PC-9 (cell line): ENCODE measurements around the gene SLC35B2. TPM values are rescaled to one million over a fixed set of nuclear protein-coding genes. Genes with fewer than 3 reads are reported as not detected.

Source experiments
- Bru-seq: library from RNA; stranded (reverse); fragments of 400-500 nt; gene quantifications from one replicate; lab custom pipeline; 2021; lab: Mats Ljungman, UMichigan
- BruChase-seq, 2 experiments: library from RNA; stranded (reverse); fragments of 400-500 nt; gene quantifications; one replicate each; lab custom pipeline; 2021; lab: Mats Ljungman, UMichigan
- BruUV-seq: library from RNA; stranded (reverse); fragments of 400-500 nt; replicated peaks from 2 replicates; lab custom pipeline; 2021; lab: Mats Ljungman, UMichigan
- CTCF ChIA-PET: fragments of 300-600 bp; sonication (Branson Sonifier 250); formaldehyde crosslinking; loops from one replicate; lab custom pipeline; 2022; ENCODE audit warnings: antibody characterized with exemption; lab: Charles Lee
- POLR2A ChIA-PET: fragments of 300-600 bp; sonication (Branson Sonifier 250); formaldehyde crosslinking; loops from one replicate; lab custom pipeline; 2022; ENCODE audit warnings: antibody characterized with exemption; ENCODE audit not compliant: unreplicated experiment; lab: Charles Lee
- DNase-seq, 2 experiments: peaks; one replicate each; pipeline versions ENCODE4 v3.0.0 to v3.0.0-alpha.2; 2015 to 2022; ENCODE audit warnings: mixed read lengths in 1 of 2
- H2AFZ ChIP-seq: fragments of 200-600 bp; sonication (generic); 2 replicates; pipeline ENCODE4 v1.8.1; 2017; ENCODE audit warnings: antibody characterized with exemption
- H3F3A ChIP-seq: fragments of 200-600 bp; sonication (generic); 2 replicates; pipeline ENCODE4 v1.8.1; 2017; ENCODE audit warnings: antibody characterized with exemption, mild to moderate bottlenecking, low read depth; ENCODE audit not compliant: insufficient read depth
- H3K27ac ChIP-seq: fragments of 200-600 bp; sonication (generic); 2 replicates; pipeline ENCODE4 v1.6.1; 2016; ENCODE audit warnings: mixed run types
- H3K27me3 ChIP-seq: fragments of 200-600 bp; sonication (generic); 2 replicates; pipeline ENCODE4 v1.6.1; 2016; ENCODE audit warnings: low read depth, mixed run types; ENCODE audit not compliant: insufficient read depth
- H3K36me3 ChIP-seq: fragments of 200-600 bp; sonication (generic); 2 replicates; pipeline ENCODE4 v1.6.1; 2016; ENCODE audit warnings: low read depth, mixed run types
- H3K4me1 ChIP-seq: fragments of 200-600 bp; sonication (generic); replicated peaks from 2 replicates; pipeline ENCODE4 v1.6.1; 2016; ENCODE audit warnings: mixed run types; ENCODE audit not compliant: insufficient read depth
- H3K4me2 ChIP-seq: fragments of 200-600 bp; sonication (generic); 2 replicates; pipeline ENCODE4 v1.6.1; 2017; ENCODE audit warnings: mixed run types
- H3K4me3 ChIP-seq: fragments of 200-600 bp; sonication (generic); 2 replicates; pipeline ENCODE4 v1.6.1; 2016; ENCODE audit warnings: mixed run types
- H3K79me2 ChIP-seq: fragments of 200-600 bp; sonication (generic); 2 replicates; pipeline ENCODE4 v1.6.1; 2017; ENCODE audit warnings: low read depth, mixed run types
- H3K9me2 ChIP-seq: fragments of 200-600 bp; sonication (generic); 2 replicates; pipeline ENCODE4 v1.8.1; 2017; ENCODE audit warnings: mild to moderate bottlenecking; ENCODE audit not compliant: insufficient read depth
- H3K9me3 ChIP-seq: fragments of 200-600 bp; sonication (generic); 2 replicates; pipeline ENCODE4 v1.8.1; 2016; ENCODE audit warnings: low read depth; ENCODE audit not compliant: insufficient read depth
- H4K20me1 ChIP-seq: fragments of 200-600 bp; sonication (generic); 2 replicates; pipeline ENCODE4 v1.8.1; 2017; ENCODE audit not compliant: insufficient read depth
- EZH2 ChIP-seq: fragments of 200-600 bp; sonication (generic); IDR thresholded peaks from 2 replicates; pipeline ENCODE4 v1.8.0; 2017; ENCODE audit warnings: antibody characterized with exemption, low read depth
- intact Hi-C: fragments of 100-400 bp; cut with micrococcal nuclease; formaldehyde crosslinking; loops from one replicate; pipeline ENCODE4 v1.10.0; 2022; ENCODE audit not compliant: unreplicated experiment
- long read RNA-seq: library from polyadenylated mRNA; stranded (forward); transcript quantifications from one replicate; pipeline ENCODE4 v2.0.0, GENCODE V29; 2022
- total RNA-seq: library from RNA; stranded (reverse); gene quantifications from 2 replicates; pipeline ENCODE4 v1.2.3, GENCODE V29; 2021
- TF ChIP-seq, protein P1 (sequence below): fragments of 200-600 bp; sonication (generic); conservative IDR thresholded peaks from 2 replicates; pipeline ENCODE4 v1.6.1; 2017; ENCODE audit warnings: mixed run types, antibody characterized with exemption, mild to moderate bottlenecking, moderate library complexity

Gene SLC35B2
- 57.6 and 59.7 TPM in 2 replicates for total RNA-seq
- percentile 69 among the genes with signal in this experiment for Bru-seq, nascent RNA
- BruChase-seq, experiment 1, labeled RNA remaining after a 2-hour chase = percentile 81 among the genes with signal in this experiment
- percentile 96 among the genes with signal in this experiment for BruChase-seq, experiment 2, labeled RNA remaining after a 6-hour chase
- long read RNA-seq, transcript SLC35B2-202 (4 exons, 2,043 nt) = major isoform, 144 of 158 reads
- long read RNA-seq, partial matches to known transcripts = 6 of 158 reads
- long read RNA-seq, other reads (novel, unspliced or antisense) = 8 of 158 reads

- Histone ChIP-seq H3K27me3 (no peaks in the 10 kb centered on the region), H3K9me3 (no peaks in the 10 kb centered on the region), H3K9me2 (no peaks in the 10 kb centered on the region), H3K79me2 (peaks cover 42% of the 10 kb centered on the region), H3K27ac (peak within 1 kb of the TSS; percentile 36), H3F3A (peaks cover 55% of the 10 kb centered on the region), H3K4me2 (peak within 1 kb of the TSS; percentile 98), H3K4me3 (peak within 1 kb of the TSS; percentile 78), H4K20me1 (peaks cover 45% of the 10 kb centered on the region), H2AFZ (peak within 1 kb of the TSS; percentile 78; the same call in 1 of the 2 replicates), H3K4me1 (peaks cover 16% of the 10 kb centered on the region; the same call in 1 of the 2 replicates), H3K36me3 (peaks cover 23% of the 10 kb centered on the region)
- ChIA-PET POLR2A (interaction anchor here (0.5 to 1.0 kb wide), 6 partner anchors 10 to 1325 kb away, joined by 3 to 17 read pairs (median 6); partner anchors contain the start of genes HSP90AB1, MRPL14 and TMEM63B), CTCF (interaction anchor here (0.6 to 1.0 kb wide), 4 partner anchors 22 to 130 kb away, joined by 3 to 14 read pairs (median 6); partner anchors contain the start of gene TMEM63B)
- no TSS peak for BruUV-seq
- intact Hi-C loops = loop anchor here (2.0 kb wide), 1 partner anchor 84 kb away; no protein-coding TSS in a partner anchor
- TF ChIP-seq, protein P1, sequence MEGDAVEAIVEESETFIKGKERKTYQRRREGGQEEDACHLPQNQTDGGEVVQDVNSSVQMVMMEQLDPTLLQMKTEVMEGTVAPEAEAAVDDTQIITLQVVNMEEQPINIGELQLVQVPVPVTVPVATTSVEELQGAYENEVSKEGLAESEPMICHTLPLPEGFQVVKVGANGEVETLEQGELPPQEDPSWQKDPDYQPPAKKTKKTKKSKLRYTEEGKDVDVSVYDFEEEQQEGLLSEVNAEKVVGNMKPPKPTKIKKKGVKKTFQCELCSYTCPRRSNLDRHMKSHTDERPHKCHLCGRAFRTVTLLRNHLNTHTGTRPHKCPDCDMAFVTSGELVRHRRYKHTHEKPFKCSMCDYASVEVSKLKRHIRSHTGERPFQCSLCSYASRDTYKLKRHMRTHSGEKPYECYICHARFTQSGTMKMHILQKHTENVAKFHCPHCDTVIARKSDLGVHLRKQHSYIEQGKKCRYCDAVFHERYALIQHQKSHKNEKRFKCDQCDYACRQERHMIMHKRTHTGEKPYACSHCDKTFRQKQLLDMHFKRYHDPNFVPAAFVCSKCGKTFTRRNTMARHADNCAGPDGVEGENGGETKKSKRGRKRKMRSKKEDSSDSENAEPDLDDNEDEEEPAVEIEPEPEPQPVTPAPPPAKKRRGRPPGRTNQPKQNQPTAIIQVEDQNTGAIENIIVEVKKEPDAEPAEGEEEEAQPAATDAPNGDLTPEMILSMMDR = no peak
- TF ChIP-seq EZH2 = no peak
- peak; percentile 59 to 79 for DNase-seq
Observed at GRCh38 chr6:44257025-44257752, at the start of gene SLC35B2. Gene SLC35B2, minus strand, starts transcription at chr6:44257528. Its CDS starts 118 bp downstream, at chr6:44257410.

DNA sequence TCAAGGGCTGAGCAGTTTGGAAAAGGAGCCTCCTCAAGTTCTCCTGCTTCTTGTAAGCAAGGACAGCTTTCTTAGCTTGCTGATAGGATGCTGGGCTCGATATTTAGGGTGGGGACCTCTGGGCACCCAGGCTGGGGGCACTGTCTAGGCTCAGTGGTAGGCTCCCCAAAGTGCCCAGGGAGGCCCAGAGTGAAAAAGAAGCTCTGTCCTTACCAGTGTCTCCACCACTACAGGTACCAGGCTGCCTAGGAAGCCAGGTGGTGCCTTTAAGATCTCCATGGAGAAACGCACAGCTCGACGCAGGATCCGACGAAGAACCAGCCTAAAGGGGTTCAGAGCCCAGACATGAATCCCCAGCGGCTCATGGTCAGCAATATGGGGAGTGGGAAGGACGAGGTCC is 49.4 kb upstream of the SLC35B2 start:
- H2AFZ ChIP-seq = no peak overlapping the region
- H4K20me1 ChIP-seq = no peaks in the 10 kb centered on the region
- H3K27me3 ChIP-seq = no peaks in the 10 kb centered on the region
- POLR2A ChIA-PET = no interaction called here
- H3F3A ChIP-seq = no peaks in the 10 kb centered on the region
- peaks cover 12% of the 10 kb centered on the region; the same call in 1 of the 2 replicates for H3K36me3 ChIP-seq
- H3K79me2 ChIP-seq = peaks cover 3% of the 10 kb centered on the region; the same call in 1 of the 2 replicates
- peaks cover under 1% of the 10 kb centered on the region; the same call in 1 of the 2 replicates for H3K4me1 ChIP-seq
- no peak for TF ChIP-seq EZH2
- TF ChIP-seq, protein P1 = no peak
- intact Hi-C loops = no loop called here
- no peaks in the 10 kb centered on the region for H3K9me2 ChIP-seq
- no peak overlapping the region for H3K4me2 ChIP-seq
- H3K4me3 ChIP-seq = no peak overlapping the region
- no peak overlapping the region for H3K27ac ChIP-seq
- BruUV-seq = no TSS peak
- CTCF ChIA-PET = no interaction called here
- H3K9me3 ChIP-seq = no peaks in the 10 kb centered on the region
- DNase-seq = no peak

DNA sequence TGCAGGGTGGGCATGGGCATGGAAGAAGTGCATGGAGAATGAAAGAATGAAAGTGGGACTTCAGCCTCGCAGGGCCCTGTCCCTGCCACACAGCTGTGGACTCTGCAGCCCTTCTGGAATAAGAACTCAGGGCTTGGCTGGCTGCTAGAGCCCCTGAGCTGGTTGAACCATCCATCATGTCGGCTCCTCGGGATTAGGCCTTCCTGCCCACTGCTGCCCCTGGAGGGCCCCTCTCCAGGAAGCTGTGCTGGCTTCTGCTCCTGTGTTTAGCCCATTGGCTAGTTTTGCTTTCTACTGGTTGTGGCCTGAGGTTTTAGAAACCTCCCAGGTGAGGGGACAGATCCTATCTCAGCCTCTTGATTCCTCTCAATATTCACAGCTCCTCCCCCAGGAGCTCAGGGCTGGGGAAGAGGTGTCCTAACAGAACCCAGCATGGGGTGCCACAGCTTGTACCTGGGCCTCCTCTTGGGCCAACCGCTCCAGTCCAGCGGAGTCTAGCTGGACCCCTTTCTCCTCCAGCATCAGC is 47.9 kb upstream of the SLC35B2 start:
- Histone ChIP-seq H3K27ac (no peak overlapping the region), H3K36me3 (0 out of 2 replicates have a peak, but pooled peaks cover 6% of the 10 kb centered on the region), H4K20me1 (no peaks in the 10 kb centered on the region), H3K9me3 (no peaks in the 10 kb centered on the region), H3K79me2 (no peaks in the 10 kb centered on the region), H3K4me3 (no peak overlapping the region), H3F3A (no peaks in the 10 kb centered on the region), H3K4me2 (no peak overlapping the region), H3K9me2 (no peaks in the 10 kb centered on the region), H3K4me1 (no peaks in the 10 kb centered on the region), H3K27me3 (no peaks in the 10 kb centered on the region), H2AFZ (no peak overlapping the region)
- intact Hi-C loops = loop anchor here (2.0 kb wide), 1 partner anchor 36 kb away; no protein-coding TSS in a partner anchor
- ChIA-PET CTCF (interaction anchor here (0.6 kb wide), 2 partner anchors 49 to 1865 kb away, joined by 7 to 8 read pairs; partner anchors contain the start of gene ENPP5), POLR2A (interaction anchor here (0.7 kb wide), 1 partner anchor 26 kb away, joined by 6 read pairs; no protein-coding TSS in a partner anchor)
- no peak for TF ChIP-seq EZH2
- TF ChIP-seq, protein P1 = no peak
- BruUV-seq = no TSS peak
- no peak for DNase-seq
